Transverse colon (tissue), 4 donors: ENCODE results near the gene EHBP1L1. TPM values are rescaled to one million over a fixed set of nuclear protein-coding genes. Genes with fewer than 3 reads are reported as not detected.
A peak's percentile ranks its signal among the peaks of the same experiment; 100 is the strongest.

Experiments used
- DNase-seq: peaks from one replicate; pipeline ENCODE4 v3.0.0-alpha.2; 2019
- H3K27ac ChIP-seq, 4 donors: fragments of 200-600 bp; sonication (generic); 2 replicates each; pipeline ENCODE4 v1.5.1; 2016 to 2018; ENCODE audit warnings: inconsistent platforms in 4 of 4
- H3K27me3 ChIP-seq: fragments of 200-600 bp; sonication (generic); 2 replicates; pipeline ENCODE4 v1.5.1; 2017; ENCODE audit warnings: inconsistent platforms
- H3K36me3 ChIP-seq, 4 donors: fragments of 200-600 bp; sonication (generic); 2 replicates each; pipeline ENCODE4 v1.5.1; 2017 to 2019; ENCODE audit warnings: inconsistent platforms in 4 of 4
- H3K4me1 ChIP-seq, 4 donors: fragments of 200-600 bp; sonication (generic); 2 replicates each; pipeline ENCODE4 v1.5.1; 2017 to 2020; ENCODE audit warnings: inconsistent platforms in 4 of 4
- H3K4me3 ChIP-seq, 4 donors: fragments of 200-600 bp; sonication (generic); 1 replicate in 1 of 4; 2 replicates in 3 of 4; pipeline versions ENCODE4 v1.5.1 to v1.6.1; 2017 to 2019; ENCODE audit warnings: inconsistent platforms in 4 of 4
- H3K9me3 ChIP-seq, 2 donors: fragments of 200-600 bp; sonication (generic); 2 replicates each; pipeline ENCODE4 v1.5.1; 2017 to 2019; ENCODE audit warnings: inconsistent platforms in 2 of 2
- EP300 ChIP-seq: sonication (generic); formaldehyde crosslinking; IDR thresholded peaks from one replicate; pipeline ENCODE4 v1.6.1; 2017; ENCODE audit warnings: antibody characterized with exemption, low read depth
- POLR2A ChIP-seq: fragments of 450-650 bp; IDR thresholded peaks from one replicate; pipeline ENCODE4 v1.6.1; 2016; ENCODE audit warnings: antibody characterized with exemption, mild to moderate bottlenecking, moderate library complexity
- POLR2AphosphoS5 ChIP-seq, 3 donors: sonication (generic); formaldehyde crosslinking; IDR thresholded peaks; one replicate each; pipeline ENCODE4 v1.6.1; 2016; ENCODE audit warnings: antibody characterized with exemption in 3 of 3
- WGBS, 2 donors: methylation state at CpG; one replicate each; pipeline ENCODE4 v1.1.5; 2018; ENCODE audit warnings: low coverage in 1 of 2; 5-methylcytosine and 5-hydroxymethylcytosine counted together
- in situ Hi-C, 4 donors: fragments of 200-750 bp; cut with MboI; loops; one replicate each; pipeline versions ENCODE4 v1.15.0 to v1.15.1; 2017; ENCODE audit warnings: low sequenced_read_pairs in 3 of 4, low pct_ligation_motif_present in 1 of 4, low pct_unique_long_range_greater_than_20kb in 1 of 4
- intact Hi-C: fragments of 100-400 bp; cut with DNase I; formaldehyde crosslinking; loops from one replicate; pipeline ENCODE4 v1.15.1; 2023; ENCODE audit warnings: low total_unique reads
- total RNA-seq, 4 donors: library from RNA; depleted of rRNA; stranded (reverse); fragments of >200 nt; gene quantifications; one replicate each; pipeline ENCODE4 v1.1.0, GENCODE V29; 2016
- TF ChIP-seq, protein P1 (sequence below), 5 experiments: fragments of 200-600 bp in 3 of 5; fragments of 450-650 bp in 2 of 5; sonication (generic) in 3 of 5; IDR thresholded peaks; 1 replicate in 2 of 5; 2 replicates in 3 of 5; pipeline ENCODE4 v1.5.1; 2016 to 2017; ENCODE audit warnings: antibody characterized with exemption in 5 of 5, inconsistent platforms in 3 of 5, mild to moderate bottlenecking in 2 of 5, moderate library complexity in 1 of 5

Gene EHBP1L1
- total RNA-seq, 4 donors from 2014 or later: 90.2 to 215 (median 106) TPM

DNA sequence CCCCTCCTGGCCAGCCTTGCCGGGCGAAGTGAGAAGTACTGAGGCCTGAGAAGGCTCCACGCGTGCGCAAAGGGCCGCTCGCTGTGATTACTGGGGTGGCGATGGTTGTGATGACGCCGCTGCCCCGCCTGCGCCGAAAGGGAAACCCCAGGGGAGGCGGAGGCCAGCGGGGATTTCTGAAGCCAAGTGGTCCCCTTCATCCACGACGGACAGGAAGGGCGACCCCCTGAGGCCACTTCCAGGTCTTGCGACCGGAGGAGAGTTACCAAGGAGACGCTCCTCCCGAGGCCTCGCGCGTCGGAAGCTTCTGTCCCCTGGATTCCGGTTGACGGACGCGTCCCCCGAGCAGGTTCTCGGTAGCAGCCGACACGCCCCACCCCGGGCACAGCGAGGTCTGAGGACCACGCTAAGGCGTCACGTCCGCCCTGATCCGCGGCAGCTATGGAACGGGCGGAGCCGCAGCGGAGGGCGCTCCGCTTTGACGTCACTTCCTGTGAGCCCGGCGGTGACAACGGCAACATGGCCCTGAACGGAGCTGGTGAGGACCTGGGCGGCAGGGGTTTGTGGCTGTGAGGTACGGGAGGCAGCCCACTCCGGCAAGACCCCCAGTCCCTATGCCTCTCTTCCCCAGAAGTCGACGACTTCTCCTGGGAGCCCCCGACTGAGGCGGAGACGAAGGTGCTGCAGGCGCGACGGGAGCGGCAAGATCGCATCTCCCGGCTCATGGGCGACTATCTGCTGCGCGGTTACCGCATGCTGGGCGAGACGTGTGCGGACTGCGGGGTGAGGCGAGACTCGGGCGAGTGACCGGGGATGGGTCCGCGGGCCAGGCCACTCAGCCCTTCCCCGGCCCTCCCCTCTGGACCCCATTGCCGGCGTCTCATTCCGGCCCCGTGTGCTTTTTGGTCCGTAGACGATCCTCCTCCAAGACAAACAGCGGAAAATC, 5.6 kb upstream of the EHBP1L1 start, which contains the start of gene ZNRD2:
Gene ZNRD2, plus strand, starts transcription at position 505 of the 946 bp plus-strand sequence. Its CDS starts 15 bp downstream, at position 520.
- intact Hi-C loops: no loop called here
- peaks cover 33 to 63% (median 49%) of the 10 kb centered on the region in 4 donors for H3K4me1 ChIP-seq

DNA sequence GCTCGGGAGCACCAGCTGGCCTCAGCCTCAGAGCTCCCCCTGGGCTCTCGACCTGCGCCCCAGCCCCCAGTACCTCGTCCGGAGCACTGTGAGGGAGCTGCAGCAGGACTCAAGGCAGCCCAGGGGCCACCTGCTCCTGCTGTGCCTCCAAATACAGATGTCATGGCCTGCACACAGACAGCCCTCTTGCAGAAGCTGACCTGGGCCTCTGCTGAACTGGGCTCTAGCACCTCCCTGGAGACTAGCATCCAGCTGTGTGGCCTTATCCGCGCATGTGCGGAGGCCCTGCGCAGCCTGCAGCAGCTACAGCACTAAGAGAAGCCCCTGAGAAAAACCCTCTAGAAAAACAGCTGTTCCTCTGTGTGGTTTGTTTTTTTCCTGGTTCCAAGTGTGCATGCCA, 4.4 kb upstream of the EHBP1L1 start:
- Histone ChIP-seq H3K27ac (peak overlapping the region; percentile 96 to 98 (median 96)), H3K36me3 (no peaks in the 10 kb centered on the region), H3K4me1 (peaks cover 33 to 62% (median 54%) of the 10 kb centered on the region in 4 donors), H3K9me3 (no peaks in the 10 kb centered on the region), H3K4me3 (peak overlapping the region in 2 of 4 donors; percentile 66 to 72), H3K27me3 (no peaks in the 10 kb centered on the region)
- intact Hi-C loops: no loop called here
- TF ChIP-seq EP300 (no peak), POLR2AphosphoS5 (IDR thresholded peaks at IDR 0.05) (no peak), POLR2A (no peak)
- TF ChIP-seq, protein P1, sequence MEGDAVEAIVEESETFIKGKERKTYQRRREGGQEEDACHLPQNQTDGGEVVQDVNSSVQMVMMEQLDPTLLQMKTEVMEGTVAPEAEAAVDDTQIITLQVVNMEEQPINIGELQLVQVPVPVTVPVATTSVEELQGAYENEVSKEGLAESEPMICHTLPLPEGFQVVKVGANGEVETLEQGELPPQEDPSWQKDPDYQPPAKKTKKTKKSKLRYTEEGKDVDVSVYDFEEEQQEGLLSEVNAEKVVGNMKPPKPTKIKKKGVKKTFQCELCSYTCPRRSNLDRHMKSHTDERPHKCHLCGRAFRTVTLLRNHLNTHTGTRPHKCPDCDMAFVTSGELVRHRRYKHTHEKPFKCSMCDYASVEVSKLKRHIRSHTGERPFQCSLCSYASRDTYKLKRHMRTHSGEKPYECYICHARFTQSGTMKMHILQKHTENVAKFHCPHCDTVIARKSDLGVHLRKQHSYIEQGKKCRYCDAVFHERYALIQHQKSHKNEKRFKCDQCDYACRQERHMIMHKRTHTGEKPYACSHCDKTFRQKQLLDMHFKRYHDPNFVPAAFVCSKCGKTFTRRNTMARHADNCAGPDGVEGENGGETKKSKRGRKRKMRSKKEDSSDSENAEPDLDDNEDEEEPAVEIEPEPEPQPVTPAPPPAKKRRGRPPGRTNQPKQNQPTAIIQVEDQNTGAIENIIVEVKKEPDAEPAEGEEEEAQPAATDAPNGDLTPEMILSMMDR (IDR thresholded peaks at IDR 0.05): no peak
- peak; percentile 11 for DNase-seq
- in situ Hi-C loops: no loop called here
- 71% methylated on average over 9 of the region's 9 CpGs; no CpG with 5 or more reads in 1 of the 2 donors for WGBS, 2 donors

More for the DNA sequence above, 5.6 kb upstream of the EHBP1L1 start, which contains the start of gene ZNRD2:
- WGBS, 2 donors: 0% methylated on average over 57 of the region's 89 CpGs; no CpG with 5 or more reads in 1 of the 2 donors
- peak; percentile 98 for DNase-seq
- TF ChIP-seq, protein P1 (IDR thresholded peaks at IDR 0.05): peak in 4 of 5 experiments; percentile 25 to 63 (median 38)
- TF ChIP-seq POLR2AphosphoS5 (IDR thresholded peaks at IDR 0.05) (peak; percentile 93 to 95 (median 94)), EP300 (peak; percentile 78), POLR2A (peak; percentile 85)
- H3K27me3 ChIP-seq: no peaks in the 10 kb centered on the region
- no peaks in the 10 kb centered on the region for H3K9me3 ChIP-seq
- peak within 1 kb of the TSS; percentile 49 to 72 (median 58) for H3K4me3 ChIP-seq
- in situ Hi-C loops: no loop called here
- no peaks in the 10 kb centered on the region for H3K36me3 ChIP-seq
- peak within 1 kb of the TSS; percentile 96 to 98 (median 96) for H3K27ac ChIP-seq

DNA sequence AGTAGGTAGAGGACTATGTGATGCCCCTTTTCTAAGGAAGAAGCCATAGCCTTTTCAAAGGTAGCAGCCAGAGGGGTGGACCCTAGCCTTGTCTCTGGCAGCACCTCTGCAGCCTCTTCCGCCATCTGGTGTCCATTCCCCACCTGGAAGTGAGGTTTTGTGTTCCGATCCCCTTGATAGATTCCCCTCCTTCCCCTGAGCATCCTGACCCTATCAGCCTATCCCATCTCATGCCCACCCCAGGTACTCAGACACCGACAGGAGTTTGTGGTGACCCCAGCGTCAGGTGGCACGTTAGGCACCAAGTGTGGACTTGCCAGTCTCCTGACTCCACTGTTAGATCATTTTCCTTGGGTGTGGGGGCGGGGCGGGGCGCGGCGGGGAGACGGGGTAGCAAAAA, 3.9 kb upstream of the EHBP1L1 start:
- H3K4me3 ChIP-seq: peak overlapping the region; percentile 10 to 94 (median 86)
- H3K9me3 ChIP-seq: no peaks in the 10 kb centered on the region
- peaks cover 36 to 67% (median 59%) of the 10 kb centered on the region in 4 donors for H3K4me1 ChIP-seq
- peak; percentile 44 for DNase-seq
- H3K27ac ChIP-seq: peak overlapping the region; percentile 96 to 98 (median 96)
- no peaks in the 10 kb centered on the region for H3K27me3 ChIP-seq
- no peak for TF ChIP-seq EP300
- TF ChIP-seq, protein P1 (IDR thresholded peaks at IDR 0.05): peak; percentile 17 to 31 (median 28)
- in situ Hi-C loops (no loop called here), intact Hi-C loops (no loop called here)
- 4% methylated on average over 11 of the region's 11 CpGs; no CpG with 5 or more reads in 1 of the 2 donors for WGBS, 2 donors
- no peaks in the 10 kb centered on the region for H3K36me3 ChIP-seq

DNA sequence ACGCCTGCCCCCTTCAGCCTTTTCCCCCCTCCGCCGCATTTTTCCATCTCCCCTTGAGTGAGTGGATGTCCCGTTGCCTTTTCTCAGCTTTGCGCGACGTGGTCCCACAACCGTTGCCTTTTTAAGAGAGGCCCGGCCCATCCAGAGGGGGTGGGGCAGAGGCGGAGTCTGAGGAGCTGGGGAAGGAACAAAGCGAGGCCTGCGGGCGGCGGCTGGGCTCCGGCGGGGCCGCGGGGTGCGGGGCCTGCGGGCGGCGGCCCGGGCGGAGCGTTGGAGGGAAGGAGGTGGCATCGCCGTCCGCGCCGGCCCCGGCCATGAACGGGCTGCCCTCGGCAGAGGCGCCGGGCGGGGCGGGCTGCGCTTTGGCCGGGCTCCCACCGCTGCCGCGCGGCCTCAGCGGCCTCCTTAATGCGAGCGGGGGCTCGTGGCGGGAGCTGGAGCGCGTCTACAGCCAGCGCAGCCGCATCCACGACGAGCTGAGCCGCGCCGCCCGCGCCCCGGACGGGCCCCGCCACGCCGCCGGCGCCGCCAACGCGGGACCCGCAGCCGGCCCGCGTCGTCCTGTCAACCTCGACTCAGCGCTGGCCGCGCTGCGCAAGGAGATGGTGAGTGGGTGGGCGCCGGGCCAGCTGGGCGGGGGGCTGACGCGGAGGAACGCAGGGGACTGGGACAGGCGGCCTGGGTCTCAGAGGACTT, 3.3 kb upstream of the EHBP1L1 start, which contains the start of gene FAM89B:
Gene FAM89B, plus strand, starts transcription at position 183 of the 696 bp plus-strand sequence. Its CDS starts 132 bp downstream, at position 315.
- 0% methylated on average over 42 of the region's 86 CpGs; no CpG with 5 or more reads in 1 of the 2 donors for WGBS, 2 donors
- peak; percentile 95 for DNase-seq
- intact Hi-C loops: no loop called here
- Histone ChIP-seq H3K27me3 (no peaks in the 10 kb centered on the region), H3K4me3 (peak within 1 kb of the TSS; percentile 36 to 94 (median 86)), H3K36me3 (no peaks in the 10 kb centered on the region), H3K27ac (peak within 1 kb of the TSS; percentile 96 to 98 (median 96)), H3K4me1 (peaks cover 40 to 73% (median 64%) of the 10 kb centered on the region in 4 donors), H3K9me3 (no peaks in the 10 kb centered on the region)
- TF ChIP-seq POLR2AphosphoS5 (IDR thresholded peaks at IDR 0.05) (peak in 2 of 3 donors; percentile 48 to 73), EP300 (no peak), POLR2A (no peak)
- TF ChIP-seq, protein P1 (IDR thresholded peaks at IDR 0.05): no peak
- in situ Hi-C loops: no loop called here
